Measurements from ENCODE around the gene WNT7B. TPM values are rescaled to one million over a fixed set of nuclear protein-coding genes. Genes with fewer than 3 reads are reported as not detected.
A peak's percentile ranks its signal among the peaks of the same experiment; 100 is the strongest.

Gene WNT7B
- polyA plus RNA-seq, 1 of the 3 experiments (the other 2 are of a cell fraction) = 0.13 TPM

DNA sequence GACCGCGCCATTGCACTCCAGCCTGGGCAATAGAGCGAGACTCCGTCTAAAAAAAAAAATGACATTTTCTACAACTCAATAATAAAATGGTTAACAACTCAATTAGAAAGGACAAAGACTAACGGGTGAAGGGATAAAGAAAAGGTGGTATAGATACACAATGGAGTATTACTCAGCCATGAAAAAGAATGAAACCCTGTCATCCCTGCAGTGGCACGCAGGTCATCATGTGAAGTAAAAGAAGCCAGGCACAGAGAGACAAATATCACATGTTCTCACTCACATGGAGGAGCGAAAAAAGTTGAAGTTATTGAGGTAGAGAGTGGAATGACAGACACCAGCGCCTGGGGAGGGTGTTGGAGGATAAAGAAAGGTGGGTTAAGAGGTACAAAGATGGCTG is 39.0 kb downstream of the WNT7B start:
- no peak overlapping the region for H3K4me3 ChIP-seq (ENCODE audit: low read depth in 2 of 2, low read length in 1 of 2)
- peaks cover 3% of the 10 kb centered on the region for H3F3A ChIP-seq (replicated peaks; ENCODE audit: insufficient read depth)
- H3K4me2 ChIP-seq = no peak overlapping the region
- H4K20me1 ChIP-seq (ENCODE audit: insufficient read depth) = no peaks in the 10 kb centered on the region
- no peak overlapping the region for H2AFZ ChIP-seq (ENCODE audit: low read depth)
- peaks cover 5 to 10% of the 10 kb centered on the region in 2 experiments; a peak in 2 of 4 replicates for H3K4me1 ChIP-seq (ENCODE audit: control insufficient read depth in 1 of 2, insufficient read depth in 2 of 2, low read depth in 1 of 2, low read length in 1 of 2)
- H3K27ac ChIP-seq (ENCODE audit: low read depth in 2 of 2, low read length in 1 of 2) = no peak overlapping the region
- H3K9me3 ChIP-seq = no peaks in the 10 kb centered on the region
- DNase-seq = no peak
- no peaks in the 10 kb centered on the region for H3K36me3 ChIP-seq (replicated peaks in 1 of 2; ENCODE audit: control insufficient read depth in 1 of 2, insufficient read depth in 2 of 2, low read length in 1 of 2)
- POLR2A ChIA-PET = no interaction called here
- H3K79me2 ChIP-seq (ENCODE audit: insufficient read depth) = no peaks in the 10 kb centered on the region
- CTCF ChIA-PET = no interaction called here
- H3K9me2 ChIP-seq = no peaks in the 10 kb centered on the region
- H3K9ac ChIP-seq = no peak overlapping the region
- TF ChIP-seq YY1 (IDR thresholded peaks at IDR 0.05; ENCODE audit: low read depth) = no peak
- no peak for TF ChIP-seq TCF12 (IDR thresholded peaks at IDR 0.05)
- TF ChIP-seq EZH2phosphoT487 (IDR thresholded peaks at IDR 0.05; ENCODE audit: borderline replicate concordance, low read depth) = no peak
- TF ChIP-seq GATA2 (CRISPR knock-in tag; IDR thresholded peaks at IDR 0.05) = no peak
- TF ChIP-seq, protein P1, sequence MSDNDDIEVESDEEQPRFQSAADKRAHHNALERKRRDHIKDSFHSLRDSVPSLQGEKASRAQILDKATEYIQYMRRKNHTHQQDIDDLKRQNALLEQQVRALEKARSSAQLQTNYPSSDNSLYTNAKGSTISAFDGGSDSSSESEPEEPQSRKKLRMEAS (IDR thresholded peaks at IDR 0.05; ENCODE audit: low read depth) = no peak
- no peak for TF ChIP-seq ELF1 (IDR thresholded peaks at IDR 0.05)
- TF ChIP-seq PBX3 (IDR thresholded peaks at IDR 0.05) = no peak
- TF ChIP-seq FOSL2 (IDR thresholded peaks at IDR 0.05; ENCODE audit: borderline replicate concordance, low read depth) = no peak
- TF ChIP-seq, protein P2, sequence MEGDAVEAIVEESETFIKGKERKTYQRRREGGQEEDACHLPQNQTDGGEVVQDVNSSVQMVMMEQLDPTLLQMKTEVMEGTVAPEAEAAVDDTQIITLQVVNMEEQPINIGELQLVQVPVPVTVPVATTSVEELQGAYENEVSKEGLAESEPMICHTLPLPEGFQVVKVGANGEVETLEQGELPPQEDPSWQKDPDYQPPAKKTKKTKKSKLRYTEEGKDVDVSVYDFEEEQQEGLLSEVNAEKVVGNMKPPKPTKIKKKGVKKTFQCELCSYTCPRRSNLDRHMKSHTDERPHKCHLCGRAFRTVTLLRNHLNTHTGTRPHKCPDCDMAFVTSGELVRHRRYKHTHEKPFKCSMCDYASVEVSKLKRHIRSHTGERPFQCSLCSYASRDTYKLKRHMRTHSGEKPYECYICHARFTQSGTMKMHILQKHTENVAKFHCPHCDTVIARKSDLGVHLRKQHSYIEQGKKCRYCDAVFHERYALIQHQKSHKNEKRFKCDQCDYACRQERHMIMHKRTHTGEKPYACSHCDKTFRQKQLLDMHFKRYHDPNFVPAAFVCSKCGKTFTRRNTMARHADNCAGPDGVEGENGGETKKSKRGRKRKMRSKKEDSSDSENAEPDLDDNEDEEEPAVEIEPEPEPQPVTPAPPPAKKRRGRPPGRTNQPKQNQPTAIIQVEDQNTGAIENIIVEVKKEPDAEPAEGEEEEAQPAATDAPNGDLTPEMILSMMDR (IDR thresholded peaks at IDR 0.05) = no peak
- H3K27me3 ChIP-seq (ENCODE audit: insufficient read depth) = no peaks in the 10 kb centered on the region
- WGBS (ENCODE audit: low lambda C conversion rate) = 84% methylated on average over 8 of the region's 8 CpGs

DNA sequence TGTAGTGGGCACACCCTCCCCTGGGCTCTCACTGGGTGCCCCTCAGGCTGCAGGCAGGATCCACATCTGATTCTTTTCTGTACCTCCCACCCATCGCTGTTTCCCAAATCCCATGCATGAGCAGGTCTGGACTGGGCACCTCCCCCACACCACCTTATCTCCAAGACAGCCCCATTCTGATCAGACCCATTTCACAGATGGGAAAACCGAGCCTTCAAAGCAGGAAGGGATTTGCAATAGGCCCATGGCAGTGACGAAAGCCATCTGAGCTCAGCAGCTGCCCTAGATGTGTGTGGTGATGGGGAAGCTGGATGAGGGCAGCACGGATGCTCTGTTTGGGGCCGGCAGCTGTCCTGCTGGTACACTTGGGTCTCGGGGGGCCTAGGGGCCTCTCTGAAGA is 41.4 kb downstream of the WNT7B start:
- Histone ChIP-seq H3F3A (replicated peaks; ENCODE audit: insufficient read depth) (peaks cover 3% of the 10 kb centered on the region), H3K9me3 (no peaks in the 10 kb centered on the region), H3K36me3 (replicated peaks in 1 of 2; ENCODE audit: control insufficient read depth in 1 of 2, insufficient read depth in 2 of 2, low read length in 1 of 2) (no peaks in the 10 kb centered on the region), H3K4me3 (ENCODE audit: low read depth in 2 of 2, low read length in 1 of 2) (no peak overlapping the region), H3K27ac (ENCODE audit: low read depth in 2 of 2, low read length in 1 of 2) (no peak overlapping the region), H3K9me2 (no peaks in the 10 kb centered on the region), H3K79me2 (ENCODE audit: insufficient read depth) (no peaks in the 10 kb centered on the region), H3K4me1 (ENCODE audit: control insufficient read depth in 1 of 2, insufficient read depth in 2 of 2, low read depth in 1 of 2, low read length in 1 of 2) (peaks cover 5 to 10% of the 10 kb centered on the region in 2 experiments; a peak in 2 of 4 replicates), H3K4me2 (peak overlapping the region; percentile 83; the same call in 1 of the 2 replicates), H2AFZ (ENCODE audit: low read depth) (no peak overlapping the region), H3K9ac (no peak overlapping the region), H3K27me3 (ENCODE audit: insufficient read depth) (no peaks in the 10 kb centered on the region), H4K20me1 (ENCODE audit: insufficient read depth) (no peaks in the 10 kb centered on the region)
- 53% methylated on average over 3 of the region's 6 CpGs for WGBS (ENCODE audit: low lambda C conversion rate)
- ChIA-PET CTCF (interaction anchor here (1.8 kb wide), 1 partner anchor 72 kb away, joined by 7 read pairs; no protein-coding TSS in a partner anchor), POLR2A (no interaction called here)
- TF ChIP-seq, protein P1 (IDR thresholded peaks at IDR 0.05; ENCODE audit: low read depth) = no peak
- TF ChIP-seq RFX5 (IDR thresholded peaks at IDR 0.05; ENCODE audit: low read length) (no peak), ZBTB33 (IDR thresholded peaks at IDR 0.05; ENCODE audit: borderline replicate concordance, low read depth) (no peak), GABPA (IDR thresholded peaks at IDR 0.05; ENCODE audit: low read depth) (no peak), TEAD4 (IDR thresholded peaks at IDR 0.05; ENCODE audit: borderline replicate concordance, insufficient read depth) (no peak), RXRA (IDR thresholded peaks at IDR 0.05; ENCODE audit: borderline replicate concordance, low read depth) (no peak), RCOR1 (IDR thresholded peaks at IDR 0.05; ENCODE audit: low read length) (no peak), POLR2AphosphoS5 (IDR thresholded peaks at IDR 0.05; ENCODE audit: low read depth, low read length) (no peak), SIN3A (IDR thresholded peaks at IDR 0.05; ENCODE audit: borderline replicate concordance, low read depth, low read length) (no peak), TCF12 (IDR thresholded peaks at IDR 0.05) (no peak), EZH2phosphoT487 (IDR thresholded peaks at IDR 0.05; ENCODE audit: borderline replicate concordance, low read depth) (no peak), MEF2A (IDR thresholded peaks at IDR 0.05; ENCODE audit: borderline replicate concordance, low read depth) (no peak)
- TF ChIP-seq, protein P3, sequence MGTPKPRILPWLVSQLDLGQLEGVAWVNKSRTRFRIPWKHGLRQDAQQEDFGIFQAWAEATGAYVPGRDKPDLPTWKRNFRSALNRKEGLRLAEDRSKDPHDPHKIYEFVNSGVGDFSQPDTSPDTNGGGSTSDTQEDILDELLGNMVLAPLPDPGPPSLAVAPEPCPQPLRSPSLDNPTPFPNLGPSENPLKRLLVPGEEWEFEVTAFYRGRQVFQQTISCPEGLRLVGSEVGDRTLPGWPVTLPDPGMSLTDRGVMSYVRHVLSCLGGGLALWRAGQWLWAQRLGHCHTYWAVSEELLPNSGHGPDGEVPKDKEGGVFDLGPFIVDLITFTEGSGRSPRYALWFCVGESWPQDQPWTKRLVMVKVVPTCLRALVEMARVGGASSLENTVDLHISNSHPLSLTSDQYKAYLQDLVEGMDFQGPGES (IDR thresholded peaks at IDR 0.05; ENCODE audit: low read depth, low read length) = no peak
- TF ChIP-seq, protein P2 (IDR thresholded peaks at IDR 0.05) = no peak
- no peak for DNase-seq
